Muscle layer of colon (tissue), 2 donors: ENCODE results near the gene ADGRD1.

Experiments
- H3K27ac ChIP-seq: one replicate; pipeline ENCODE4 v1.7.0; 2013; ENCODE audit warnings: low read depth, mild to moderate bottlenecking, low read length, moderate library complexity
- H3K27me3 ChIP-seq, 2 donors: one replicate each; pipeline ENCODE4 v1.7.0; 2013; ENCODE audit warnings: low read length in 2 of 2, mild to moderate bottlenecking in 2 of 2; ENCODE audit not compliant: insufficient read depth in 2 of 2, control insufficient read depth in 1 of 2
- H3K36me3 ChIP-seq: one replicate; pipeline ENCODE4 v1.7.0; 2013; ENCODE audit warnings: mild to moderate bottlenecking, low read length; ENCODE audit not compliant: insufficient read depth
- H3K4me1 ChIP-seq: one replicate; pipeline ENCODE4 v1.7.0; 2013; ENCODE audit warnings: mild to moderate bottlenecking, low read length; ENCODE audit not compliant: insufficient read depth
- H3K4me3 ChIP-seq, 2 donors: one replicate each; pipeline ENCODE4 v1.7.0; 2013; ENCODE audit warnings: low read length in 2 of 2, low read depth in 1 of 2, mild to moderate bottlenecking in 1 of 2, moderate library complexity in 1 of 2
- H3K9ac ChIP-seq: one replicate; pipeline ENCODE4 v1.7.0; 2013; ENCODE audit warnings: low read length
- H3K9me3 ChIP-seq: one replicate; pipeline ENCODE4 v1.7.0; 2013; ENCODE audit warnings: mild to moderate bottlenecking, low read length
- donor health status: abdominal sarcoma.
- donor health status: Adenocarcinoma of cecum.

The ADGRD1 gene

DNA sequence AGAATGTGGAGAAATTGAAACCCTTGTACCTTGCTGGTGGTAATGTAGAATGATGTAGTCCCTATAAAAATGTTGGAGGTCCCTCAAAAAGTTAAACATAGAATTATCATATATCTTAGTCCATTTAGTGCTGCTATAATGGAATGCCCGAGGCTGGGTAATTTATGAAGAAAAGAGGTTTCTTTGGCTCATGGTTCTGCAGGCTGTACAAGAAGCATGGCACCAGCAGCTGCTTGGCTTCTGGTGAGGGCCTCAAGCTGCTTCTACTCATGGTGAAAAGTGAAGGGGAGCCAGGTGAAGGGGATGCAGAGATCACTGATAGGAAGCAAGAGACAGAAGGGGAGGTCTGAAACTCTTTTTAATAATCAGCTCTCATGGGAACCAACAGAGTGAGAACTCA lies 233.9 kb downstream of the ADGRD1 start:
- H3K36me3 ChIP-seq: no peaks in the 10 kb centered on the region
- no peaks in the 10 kb centered on the region for H3K4me1 ChIP-seq
- no peak overlapping the region for H3K27ac ChIP-seq
- no peak overlapping the region for H3K4me3 ChIP-seq
- no peak overlapping the region for H3K9ac ChIP-seq
- no peaks in the 10 kb centered on the region for H3K27me3 ChIP-seq
- H3K9me3 ChIP-seq: no peaks in the 10 kb centered on the region

DNA sequence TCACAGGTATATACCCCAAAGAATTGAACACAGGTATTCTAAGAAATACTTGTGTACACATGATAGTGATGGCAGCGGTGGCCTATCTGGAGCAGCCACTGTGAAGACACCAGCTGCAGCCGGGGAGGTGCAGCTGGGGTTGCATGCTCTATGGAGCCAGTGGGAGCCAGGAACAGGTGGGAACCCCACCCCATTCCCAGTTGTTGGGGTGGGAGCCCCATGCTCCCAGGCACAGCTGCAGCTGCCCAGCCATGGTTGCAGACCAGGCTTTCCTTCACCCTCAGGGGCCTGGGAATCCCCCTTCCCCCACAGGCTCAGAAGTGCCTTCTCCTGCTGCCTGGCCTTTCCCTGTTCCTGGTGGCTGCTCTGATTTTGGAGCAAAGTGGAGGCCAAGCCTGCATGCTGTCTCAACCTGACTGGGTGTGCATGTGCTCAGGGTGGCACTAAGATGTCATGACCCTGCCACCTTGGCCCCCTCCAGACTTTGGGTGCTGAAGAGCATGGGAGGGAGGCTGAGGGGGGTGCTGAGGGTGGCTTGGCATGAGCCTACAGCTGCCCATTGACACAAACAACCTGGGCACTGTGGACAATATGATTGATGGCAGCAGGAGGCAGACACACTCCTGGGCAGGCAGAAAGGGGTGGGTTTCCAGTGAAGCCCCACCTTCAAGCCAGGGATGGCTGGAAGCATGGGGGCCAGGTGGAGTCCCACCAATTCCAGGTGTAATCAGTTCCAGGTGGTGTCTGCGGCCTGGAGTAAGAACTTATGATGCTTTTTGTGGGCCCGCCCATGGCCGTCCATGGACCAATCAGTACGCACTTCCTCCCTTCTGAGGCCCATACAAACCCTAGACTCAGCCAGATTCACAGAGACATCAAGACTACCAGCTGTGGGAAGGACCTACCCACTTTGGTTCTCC lies 234.7 kb downstream of the ADGRD1 start:
- Histone ChIP-seq H3K4me3 (no peak overlapping the region), H3K9me3 (no peaks in the 10 kb centered on the region), H3K36me3 (no peaks in the 10 kb centered on the region), H3K4me1 (no peaks in the 10 kb centered on the region), H3K27me3 (no peaks in the 10 kb centered on the region), H3K27ac (no peak overlapping the region), H3K9ac (no peak overlapping the region)

DNA sequence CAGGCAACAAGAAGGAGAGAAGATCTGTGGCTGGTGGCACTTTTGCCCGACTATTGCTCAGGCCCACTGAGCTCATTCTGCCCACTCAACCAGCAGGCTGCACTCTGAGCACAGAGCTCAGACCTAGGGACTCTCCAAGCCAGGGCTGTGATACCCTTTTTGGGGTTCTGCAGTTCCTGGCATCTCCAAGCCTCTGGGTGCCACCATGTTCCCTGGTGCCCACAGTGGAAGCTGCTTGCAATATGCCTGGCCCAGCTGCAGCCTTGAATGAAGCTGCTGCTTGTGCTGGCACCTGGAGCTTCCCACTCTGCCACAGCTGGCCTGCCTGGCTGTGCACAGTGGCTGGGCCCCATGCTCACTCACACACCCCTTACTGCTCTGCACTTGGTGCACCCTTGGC lies 236.1 kb downstream of the ADGRD1 start:
- no peaks in the 10 kb centered on the region for H3K27me3 ChIP-seq
- H3K4me1 ChIP-seq: no peaks in the 10 kb centered on the region
- no peak overlapping the region for H3K9ac ChIP-seq
- H3K4me3 ChIP-seq: no peak overlapping the region
- H3K9me3 ChIP-seq: no peaks in the 10 kb centered on the region
- no peaks in the 10 kb centered on the region for H3K36me3 ChIP-seq
- H3K27ac ChIP-seq: no peak overlapping the region

DNA sequence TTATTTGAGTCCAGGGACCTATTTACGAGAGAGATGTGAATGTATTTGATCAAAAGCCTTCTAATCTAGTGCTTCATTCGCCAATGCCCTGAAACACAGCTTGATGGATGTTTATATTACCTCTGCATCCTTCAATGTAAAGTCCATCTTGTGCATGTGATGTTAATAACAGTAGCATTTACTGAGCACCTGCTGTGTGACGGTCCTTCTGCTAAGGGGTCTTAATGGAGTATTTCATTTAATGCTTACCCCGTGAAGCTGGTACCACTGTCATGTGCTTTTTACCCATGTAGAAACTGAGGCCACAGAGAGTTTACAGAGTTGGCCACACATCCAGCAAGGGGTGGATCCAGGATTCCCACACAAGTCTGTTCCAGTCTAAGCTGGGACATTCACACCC lies 237.3 kb downstream of the ADGRD1 start:
- Histone ChIP-seq H3K27ac (no peak overlapping the region), H3K4me3 (no peak overlapping the region), H3K36me3 (no peaks in the 10 kb centered on the region), H3K4me1 (no peaks in the 10 kb centered on the region), H3K27me3 (no peaks in the 10 kb centered on the region), H3K9ac (no peak overlapping the region), H3K9me3 (no peaks in the 10 kb centered on the region)
